ENCODE measurements around the gene APEH.

APEH gene

DNA sequence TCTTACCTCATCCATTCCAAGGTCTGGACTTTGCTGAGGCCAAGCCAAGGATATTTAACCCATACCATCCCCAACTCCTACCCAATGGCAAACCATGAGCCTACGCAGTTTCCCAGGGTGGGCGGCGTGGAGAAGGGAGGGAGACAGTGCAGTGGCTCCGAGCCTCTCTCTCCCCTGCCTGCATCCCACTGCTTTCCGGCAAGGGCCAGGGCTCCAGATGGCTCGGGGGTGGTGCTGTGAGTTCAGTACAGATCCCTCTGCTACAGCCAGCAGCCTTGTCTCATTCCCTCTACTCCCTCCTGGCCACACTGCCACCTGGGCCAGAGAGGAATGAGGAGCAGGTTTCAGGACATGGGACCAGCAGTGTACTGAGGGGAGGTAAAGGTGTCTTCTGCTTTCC, 44.3 kb upstream of the APEH start:
- no peak for DNase-seq (ENCODE audit: low read depth)
- no peak overlapping the region for H3K4me3 ChIP-seq (ENCODE audit: low read depth, low read length)
- TF ChIP-seq, protein P1, sequence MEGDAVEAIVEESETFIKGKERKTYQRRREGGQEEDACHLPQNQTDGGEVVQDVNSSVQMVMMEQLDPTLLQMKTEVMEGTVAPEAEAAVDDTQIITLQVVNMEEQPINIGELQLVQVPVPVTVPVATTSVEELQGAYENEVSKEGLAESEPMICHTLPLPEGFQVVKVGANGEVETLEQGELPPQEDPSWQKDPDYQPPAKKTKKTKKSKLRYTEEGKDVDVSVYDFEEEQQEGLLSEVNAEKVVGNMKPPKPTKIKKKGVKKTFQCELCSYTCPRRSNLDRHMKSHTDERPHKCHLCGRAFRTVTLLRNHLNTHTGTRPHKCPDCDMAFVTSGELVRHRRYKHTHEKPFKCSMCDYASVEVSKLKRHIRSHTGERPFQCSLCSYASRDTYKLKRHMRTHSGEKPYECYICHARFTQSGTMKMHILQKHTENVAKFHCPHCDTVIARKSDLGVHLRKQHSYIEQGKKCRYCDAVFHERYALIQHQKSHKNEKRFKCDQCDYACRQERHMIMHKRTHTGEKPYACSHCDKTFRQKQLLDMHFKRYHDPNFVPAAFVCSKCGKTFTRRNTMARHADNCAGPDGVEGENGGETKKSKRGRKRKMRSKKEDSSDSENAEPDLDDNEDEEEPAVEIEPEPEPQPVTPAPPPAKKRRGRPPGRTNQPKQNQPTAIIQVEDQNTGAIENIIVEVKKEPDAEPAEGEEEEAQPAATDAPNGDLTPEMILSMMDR (IDR thresholded peaks at IDR 0.05; ENCODE audit: insufficient read depth, low read depth, low read length, missing control alignments): no peak

DNA sequence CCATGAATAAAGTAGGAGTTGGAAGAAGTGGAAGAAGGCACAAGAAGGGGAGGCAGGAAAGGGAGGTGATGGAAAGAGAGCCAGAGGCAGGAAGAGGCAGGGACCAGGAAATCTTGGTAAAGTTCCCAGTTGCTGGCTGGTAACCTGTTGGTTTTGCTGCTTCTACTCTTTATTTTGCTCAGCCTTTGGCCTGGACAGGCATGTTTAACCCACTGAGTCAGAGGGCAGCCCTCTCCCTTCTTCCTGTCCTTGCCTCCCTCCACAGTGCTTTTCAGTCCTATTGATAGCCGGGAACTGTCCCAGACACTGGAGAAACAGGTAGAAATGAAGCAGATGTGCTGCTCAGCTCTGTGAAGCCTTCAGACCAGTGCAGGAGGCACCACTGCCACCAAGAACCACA, 43.4 kb upstream of the APEH start:
- DNase-seq (ENCODE audit: low read depth): no peak
- TF ChIP-seq, protein P1 (IDR thresholded peaks at IDR 0.05; ENCODE audit: insufficient read depth, low read depth, low read length, missing control alignments): no peak

DNA sequence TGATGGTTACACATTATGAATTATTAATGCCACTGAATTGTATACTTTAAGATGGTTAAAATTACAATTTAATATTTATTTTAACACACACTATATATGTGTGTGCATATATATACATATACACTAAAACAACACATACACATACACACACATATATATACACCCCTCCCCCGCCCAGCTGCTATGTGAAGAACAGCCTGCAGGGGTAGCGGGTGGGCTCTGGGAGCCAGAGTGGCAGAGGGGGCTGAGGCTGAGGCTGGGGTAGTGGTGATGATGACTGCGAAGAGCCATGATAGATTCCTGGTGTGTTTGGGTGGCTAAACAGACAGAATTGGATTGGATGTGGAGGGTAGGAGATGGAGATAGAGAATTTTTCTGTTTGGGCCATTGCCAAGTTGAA, 39.4 kb upstream of the APEH start:
- no peak for DNase-seq (ENCODE audit: low read depth)
- TF ChIP-seq, protein P1 (IDR thresholded peaks at IDR 0.05; ENCODE audit: insufficient read depth, low read depth, low read length, missing control alignments): no peak

More for the DNA sequence above, 43.4 kb upstream of the APEH start:
- H3K4me3 ChIP-seq (ENCODE audit: low read depth, low read length): no peak overlapping the region

DNA sequence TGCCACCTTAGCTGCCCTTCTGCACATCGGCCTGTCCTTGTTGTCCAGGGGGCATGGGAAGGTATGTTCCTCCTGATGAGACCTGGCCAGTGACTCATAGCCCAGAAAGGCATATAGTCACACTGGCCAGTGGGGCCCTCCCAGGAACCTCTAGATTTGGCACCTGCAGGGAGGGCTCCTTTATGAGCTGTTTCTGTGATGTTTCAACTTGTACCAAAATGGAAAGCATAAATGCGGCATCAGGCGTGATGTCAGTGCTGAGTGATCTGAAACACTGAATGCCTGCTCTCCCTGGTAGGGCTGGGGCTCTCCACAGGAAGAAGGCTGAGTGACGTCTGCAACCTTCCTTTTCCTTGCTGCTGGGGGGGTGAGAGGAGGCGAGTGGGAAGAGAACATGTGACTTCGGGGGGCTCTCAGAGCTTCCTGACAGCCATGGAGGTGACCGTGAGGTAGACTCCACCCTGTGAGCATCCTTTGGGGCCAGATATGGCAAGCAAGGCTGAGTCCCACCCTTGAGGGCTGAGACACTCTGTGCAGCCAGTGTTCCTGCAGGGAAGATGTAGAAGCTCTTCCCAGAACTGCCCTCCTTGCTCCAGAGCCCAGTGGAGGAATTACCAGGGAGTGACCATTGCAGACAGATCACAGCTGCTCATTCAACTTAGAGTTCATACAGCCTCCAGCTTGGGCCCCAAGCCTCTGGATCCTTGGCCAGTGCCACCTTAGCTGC, 37.1 kb upstream of the APEH start:
- H3K4me3 ChIP-seq (ENCODE audit: low read depth, low read length): no peak overlapping the region
- no peak for DNase-seq (ENCODE audit: low read depth)
- TF ChIP-seq, protein P1 (IDR thresholded peaks at IDR 0.05; ENCODE audit: insufficient read depth, low read depth, low read length, missing control alignments): no peak

More for the DNA sequence above, 39.4 kb upstream of the APEH start:
- H3K4me3 ChIP-seq (ENCODE audit: low read depth, low read length): no peak overlapping the region

DNA sequence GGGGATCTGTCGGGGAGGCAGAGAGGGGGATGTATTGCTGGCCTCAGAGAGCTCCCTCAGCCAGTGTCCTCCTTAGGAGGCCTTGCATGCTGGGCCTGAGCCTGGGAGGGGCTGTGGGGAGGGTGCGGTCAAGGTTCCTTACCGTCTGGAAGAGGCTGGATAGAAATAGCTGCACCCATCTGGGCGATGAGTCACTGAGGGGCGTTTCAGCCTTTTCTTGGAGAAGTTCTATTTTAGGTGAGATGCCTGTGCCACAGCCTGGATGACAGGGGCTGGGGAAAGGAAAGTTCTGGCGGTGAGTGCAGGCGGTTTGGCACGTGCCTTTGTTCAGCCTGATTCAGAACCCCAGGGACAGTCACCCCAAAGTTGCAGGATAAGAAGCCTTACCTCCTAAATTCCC, 35.7 kb upstream of the APEH start:
- DNase-seq (ENCODE audit: low read depth): no peak
- TF ChIP-seq, protein P1 (IDR thresholded peaks at IDR 0.05; ENCODE audit: insufficient read depth, low read depth, low read length, missing control alignments): no peak
- H3K4me3 ChIP-seq (ENCODE audit: low read depth, low read length): no peak overlapping the region

DNA sequence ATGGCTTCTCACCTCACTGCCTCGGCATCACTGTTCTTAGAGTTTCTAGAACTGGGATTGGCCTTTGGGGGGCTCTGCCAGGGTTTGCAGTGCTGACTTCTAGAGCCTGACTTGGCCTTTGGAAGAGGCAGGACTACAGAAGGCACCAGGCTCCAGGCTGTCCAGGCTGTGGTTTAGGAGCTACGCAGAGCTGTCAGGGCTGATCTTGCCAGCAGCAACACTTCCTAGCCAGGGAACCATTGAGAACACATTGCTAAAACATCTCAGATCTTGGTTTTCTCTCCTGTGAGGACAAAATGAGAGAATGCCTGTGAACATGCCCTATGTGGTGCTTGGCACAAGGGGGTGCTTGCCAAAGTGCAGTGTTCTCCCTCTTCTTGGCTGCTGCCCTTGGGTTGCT, 34.6 kb upstream of the APEH start:
- TF ChIP-seq, protein P1 (IDR thresholded peaks at IDR 0.05; ENCODE audit: insufficient read depth, low read depth, low read length, missing control alignments): no peak
- DNase-seq (ENCODE audit: low read depth): no peak

DNA sequence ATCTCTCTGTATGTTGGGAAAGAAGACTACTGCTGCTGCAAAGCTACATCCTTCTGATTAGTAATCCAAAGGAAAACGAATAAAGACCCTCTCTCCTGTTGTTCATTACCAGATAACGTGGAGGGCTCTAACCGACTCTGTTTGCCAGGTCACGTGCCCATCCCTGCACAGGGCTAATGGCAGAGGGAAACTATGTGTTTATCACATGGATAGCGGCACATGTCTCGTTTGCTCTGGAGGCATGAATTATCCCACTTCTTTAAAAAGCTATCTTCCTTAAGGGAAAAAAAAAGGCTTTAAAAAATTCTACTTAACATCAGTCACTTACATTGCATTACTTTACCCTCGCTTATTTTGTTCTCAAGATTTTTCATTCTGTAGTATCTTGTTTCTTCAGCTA, 32.9 kb upstream of the APEH start:
- H3K4me3 ChIP-seq (ENCODE audit: low read depth, low read length): no peak overlapping the region
- no peak for DNase-seq (ENCODE audit: low read depth)
- TF ChIP-seq, protein P1 (IDR thresholded peaks at IDR 0.05; ENCODE audit: insufficient read depth, low read depth, low read length, missing control alignments): no peak

More for the DNA sequence above, 34.6 kb upstream of the APEH start:
- no peak overlapping the region for H3K4me3 ChIP-seq (ENCODE audit: low read depth, low read length)
